ENCODE measurements around the gene MTCL1. TPM values are rescaled to one million over a fixed set of nuclear protein-coding genes. Genes with fewer than 3 reads are reported as not detected.

MTCL1 gene
- total and polyA plus RNA-seq, 9 of the 15 experiments (the other 6 are each of a cell fraction or from before 2014, with no cell fraction given) = 0.21 to 7.4 (median 3.7) TPM

DNA sequence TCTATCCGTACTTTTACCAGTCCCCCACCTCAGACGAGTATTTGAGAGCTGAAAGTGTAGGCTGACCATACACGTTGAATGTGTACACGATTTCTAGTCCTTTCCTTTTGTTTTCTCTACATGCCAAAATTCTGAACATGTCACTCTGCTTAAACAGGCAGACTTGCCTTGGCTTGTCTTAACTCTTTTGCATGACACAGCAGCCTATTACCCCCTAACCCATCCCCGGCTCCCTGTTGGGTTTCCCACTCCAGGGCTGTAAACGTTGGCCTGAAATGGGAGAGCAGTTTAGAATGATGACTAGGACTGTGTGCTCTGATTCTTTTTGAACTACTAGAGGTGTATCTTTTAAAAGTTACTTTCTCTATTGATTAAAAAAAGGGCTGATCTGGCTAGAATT lies 19.1 kb downstream of the MTCL1 start (continued):
- TF ChIP-seq ZNF174 (CRISPR knock-in tag; IDR thresholded peaks at IDR 0.05) (no peak), MEF2A (IDR thresholded peaks at IDR 0.05; ENCODE audit: control insufficient read depth, low read depth, low read length) (no peak)

DNA sequence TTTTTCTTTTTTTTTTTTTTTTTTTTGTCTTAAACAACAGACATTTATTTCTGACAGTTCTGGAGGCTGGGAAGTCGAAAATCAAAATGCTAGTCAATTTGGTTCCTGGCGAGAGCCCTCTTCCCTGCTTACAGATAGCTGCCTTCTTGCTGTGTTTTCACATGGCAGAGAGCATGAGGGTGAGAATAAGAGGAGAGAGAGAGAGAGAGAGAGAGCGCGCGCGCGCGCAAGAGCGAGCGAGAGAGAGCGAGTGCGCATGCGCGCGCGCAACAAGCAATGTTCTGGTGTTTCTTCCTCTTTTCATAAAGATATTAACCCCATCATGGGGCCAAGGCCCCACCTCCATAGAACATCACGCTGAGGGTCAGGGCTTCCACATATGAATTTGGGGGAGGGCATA lies 20.9 kb downstream of the MTCL1 start:
- no peaks in the 10 kb centered on the region for H3K9me3 ChIP-seq (replicated peaks; ENCODE audit: control insufficient read depth, insufficient read depth, low read depth, low read length)
- H3K36me3 ChIP-seq (ENCODE audit: control insufficient read depth, insufficient read depth, low read length) = no peaks in the 10 kb centered on the region
- H3K27me3 ChIP-seq (ENCODE audit: control insufficient read depth in 2 of 2, insufficient read depth in 2 of 2, low read length in 2 of 2) = 0 out of 5 replicates have a peak, but pooled peaks cover 0 to 4% of the 10 kb centered on the region in 2 experiments
- ATAC-seq (no peak), DNase-seq (ENCODE audit: extremely low read depth in 1 of 4, low spot score in 3 of 4) (no peak), FAIRE-seq (no peak)
- H2AFZ ChIP-seq (ENCODE audit: low read depth, low read length) = no peak overlapping the region
- ChIA-PET POLR2A (no interaction called here), CTCF (ENCODE audit: low intra/inter-chr PET ratio) (no interaction called here)
- WGBS (ENCODE audit: insufficient coverage, low coverage, missing lambda C conversion rate) = 81% methylated on average over 14 of the region's 17 CpGs
- H3K9me1 ChIP-seq (ENCODE audit: control insufficient read depth, insufficient read depth, low read length) = no peaks in the 10 kb centered on the region
- no peak overlapping the region for H3K27ac ChIP-seq (ENCODE audit: extremely low read depth, low read depth, low read length)
- intact Hi-C loops (cut with micrococcal nuclease) (no loop called here), in situ Hi-C loops (cut with MboI) (no loop called here)
- peaks cover 9 to 14% of the 10 kb centered on the region in 2 experiments; a peak in 4 of 5 replicates for H3K4me1 ChIP-seq (replicated peaks in 1 of 2; ENCODE audit: control insufficient read depth in 2 of 2, insufficient read depth in 2 of 2, low read length in 2 of 2)
- H3K9ac ChIP-seq (ENCODE audit: insufficient read depth in 1 of 2, low read depth in 2 of 2, low read length in 2 of 2) = no peak overlapping the region
- H4K20me1 ChIP-seq (replicated peaks; ENCODE audit: control insufficient read depth, insufficient read depth, low read length) = no peaks in the 10 kb centered on the region
- H3K79me2 ChIP-seq (ENCODE audit: control insufficient read depth, insufficient read depth, low read length) = no peaks in the 10 kb centered on the region
- BruUV-seq (replicated peaks) = no TSS peak
- H3K4me2 ChIP-seq (ENCODE audit: insufficient read depth, low read length) = no peak overlapping the region
- no peak overlapping the region for H3K4me3 ChIP-seq
- no peak for TF ChIP-seq ZNF696 (CRISPR knock-in tag; conservative IDR thresholded peaks at IDR 0.05)
- no peak for TF ChIP-seq SNIP1 (IDR thresholded peaks at IDR 0.05; ENCODE audit: low read depth)
- no peak for TF ChIP-seq SAP30 (IDR thresholded peaks at IDR 0.05; ENCODE audit: borderline replicate concordance, insufficient read depth, low read depth, low read length, poor library complexity, severe bottlenecking)
- TF ChIP-seq, protein P1, sequence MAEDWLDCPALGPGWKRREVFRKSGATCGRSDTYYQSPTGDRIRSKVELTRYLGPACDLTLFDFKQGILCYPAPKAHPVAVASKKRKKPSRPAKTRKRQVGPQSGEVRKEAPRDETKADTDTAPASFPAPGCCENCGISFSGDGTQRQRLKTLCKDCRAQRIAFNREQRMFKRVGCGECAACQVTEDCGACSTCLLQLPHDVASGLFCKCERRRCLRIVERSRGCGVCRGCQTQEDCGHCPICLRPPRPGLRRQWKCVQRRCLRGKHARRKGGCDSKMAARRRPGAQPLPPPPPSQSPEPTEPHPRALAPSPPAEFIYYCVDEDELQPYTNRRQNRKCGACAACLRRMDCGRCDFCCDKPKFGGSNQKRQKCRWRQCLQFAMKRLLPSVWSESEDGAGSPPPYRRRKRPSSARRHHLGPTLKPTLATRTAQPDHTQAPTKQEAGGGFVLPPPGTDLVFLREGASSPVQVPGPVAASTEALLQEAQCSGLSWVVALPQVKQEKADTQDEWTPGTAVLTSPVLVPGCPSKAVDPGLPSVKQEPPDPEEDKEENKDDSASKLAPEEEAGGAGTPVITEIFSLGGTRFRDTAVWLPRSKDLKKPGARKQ (CRISPR knock-in tag; IDR thresholded peaks at IDR 0.05) = 0 out of 2 replicates have a peak, but pooled peaks have one; percentile 34
- TF ChIP-seq NR4A1 (CRISPR knock-in tag; IDR thresholded peaks at IDR 0.05) = no peak
- TF ChIP-seq NR4A1 (tag; IDR thresholded peaks at IDR 0.05) = no peak
- TF ChIP-seq TAF1 (IDR thresholded peaks at IDR 0.05; ENCODE audit: control insufficient read depth, extremely low read depth, insufficient read depth, low read length, severe bottlenecking) = no peak
- no peak for TF ChIP-seq ZNF830 (CRISPR knock-in tag; IDR thresholded peaks at IDR 0.05)
- TF ChIP-seq STAT5B (CRISPR knock-in tag; IDR thresholded peaks at IDR 0.05) = no peak
- no peak for TF ChIP-seq RFX7 (CRISPR knock-in tag; IDR thresholded peaks at IDR 0.05)
- TF ChIP-seq, protein P2, sequence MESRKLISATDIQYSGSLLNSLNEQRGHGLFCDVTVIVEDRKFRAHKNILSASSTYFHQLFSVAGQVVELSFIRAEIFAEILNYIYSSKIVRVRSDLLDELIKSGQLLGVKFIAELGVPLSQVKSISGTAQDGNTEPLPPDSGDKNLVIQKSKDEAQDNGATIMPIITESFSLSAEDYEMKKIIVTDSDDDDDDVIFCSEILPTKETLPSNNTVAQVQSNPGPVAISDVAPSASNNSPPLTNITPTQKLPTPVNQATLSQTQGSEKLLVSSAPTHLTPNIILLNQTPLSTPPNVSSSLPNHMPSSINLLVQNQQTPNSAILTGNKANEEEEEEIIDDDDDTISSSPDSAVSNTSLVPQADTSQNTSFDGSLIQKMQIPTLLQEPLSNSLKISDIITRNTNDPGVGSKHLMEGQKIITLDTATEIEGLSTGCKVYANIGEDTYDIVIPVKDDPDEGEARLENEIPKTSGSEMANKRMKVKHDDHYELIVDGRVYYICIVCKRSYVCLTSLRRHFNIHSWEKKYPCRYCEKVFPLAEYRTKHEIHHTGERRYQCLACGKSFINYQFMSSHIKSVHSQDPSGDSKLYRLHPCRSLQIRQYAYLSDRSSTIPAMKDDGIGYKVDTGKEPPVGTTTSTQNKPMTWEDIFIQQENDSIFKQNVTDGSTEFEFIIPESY (CRISPR knock-in tag; IDR thresholded peaks at IDR 0.05) = peak; percentile 58; the same call in 1 of the 2 replicates
- TF ChIP-seq NR2C1 (IDR thresholded peaks at IDR 0.05) = no peak
- no peak for TF ChIP-seq NR2C1 (tag; IDR thresholded peaks at IDR 0.05)
- TF ChIP-seq, protein P3, sequence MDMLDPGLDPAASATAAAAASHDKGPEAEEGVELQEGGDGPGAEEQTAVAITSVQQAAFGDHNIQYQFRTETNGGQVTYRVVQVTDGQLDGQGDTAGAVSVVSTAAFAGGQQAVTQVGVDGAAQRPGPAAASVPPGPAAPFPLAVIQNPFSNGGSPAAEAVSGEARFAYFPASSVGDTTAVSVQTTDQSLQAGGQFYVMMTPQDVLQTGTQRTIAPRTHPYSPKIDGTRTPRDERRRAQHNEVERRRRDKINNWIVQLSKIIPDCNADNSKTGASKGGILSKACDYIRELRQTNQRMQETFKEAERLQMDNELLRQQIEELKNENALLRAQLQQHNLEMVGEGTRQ (CRISPR knock-in tag; IDR thresholded peaks at IDR 0.05) = no peak
- TF ChIP-seq RBM14 (IDR thresholded peaks at IDR 0.05; ENCODE audit: borderline replicate concordance, insufficient read depth, low read depth, low read length) = no peak
- TF ChIP-seq SOX6 (IDR thresholded peaks at IDR 0.05) = no peak
- TF ChIP-seq ETV5 (CRISPR knock-in tag; IDR thresholded peaks at IDR 0.05; ENCODE audit: low read depth) = no peak

All from K562 (cell line).